Psoas muscle (tissue), 8 donors: ENCODE results near the gene KLHL17. TPM values are rescaled to one million over a fixed set of nuclear protein-coding genes. Genes with fewer than 3 reads are reported as not detected.

ENCODE experiments used
- ATAC-seq, 4 donors: fragments of 200-7000 bp; cut with Tn5 transposase; one replicate each; pipeline ENCODE4 v1.9.1; 2020; ENCODE audit warnings: moderate library complexity in 3 of 4, mild to moderate bottlenecking in 2 of 4
- DNase-seq, 2 donors: peaks; one replicate each; pipeline ENCODE4 v3.0.0-alpha.2; 2020
- H3K27ac ChIP-seq: fragments of 200-600 bp; one replicate; pipeline ENCODE4 v1.8.0; 2022
- H3K27me3 ChIP-seq, 3 donors: fragments of 200-600 bp in 1 of 3; one replicate each; pipeline versions ENCODE4 v1.6.1 to v1.8.0; 2013 to 2022; ENCODE audit warnings: low read length in 2 of 3, mild to moderate bottlenecking in 2 of 3, moderate library complexity in 1 of 3; ENCODE audit not compliant: insufficient read depth in 3 of 3
- H3K36me3 ChIP-seq, 2 donors: fragments of 200-600 bp in 1 of 2; one replicate each; pipeline versions ENCODE4 v1.6.1 to v1.8.0; 2013 to 2022; ENCODE audit warnings: low read depth in 1 of 2, mild to moderate bottlenecking in 1 of 2, moderate library complexity in 1 of 2; ENCODE audit not compliant: insufficient read depth in 1 of 2
- H3K4me1 ChIP-seq: fragments of 200-600 bp; one replicate; pipeline ENCODE4 v1.8.0; 2022
- H3K4me3 ChIP-seq: fragments of 200-600 bp; one replicate; pipeline ENCODE4 v1.8.0; 2022; ENCODE audit warnings: mild to moderate bottlenecking
- H3K9me3 ChIP-seq: fragments of 200-600 bp; one replicate; pipeline ENCODE4 v1.8.0; 2022
- CTCF ChIP-seq: fragments of 200-600 bp; IDR thresholded peaks from one replicate; pipeline ENCODE4 v1.8.0; 2022; ENCODE audit warnings: antibody characterized with exemption
- WGBS, 3 donors: extraction: QIAGEN DNeasy Blood & Tissue Kit; methylation state at CpG; one replicate each; pipeline versions ENCODE4 v1.1.6 to v1.1.7; 2013; 5-methylcytosine and 5-hydroxymethylcytosine counted together
- intact Hi-C, 2 donors: fragments of 100-400 bp; cut with DNase I; formaldehyde crosslinking; loops; one replicate each; pipeline versions ENCODE4 v1.11.0 to v1.14.2; 2022
- polyA plus RNA-seq, 3 donors: library from polyadenylated mRNA; stranded (reverse); fragments of 200-250 nt; gene quantifications; one replicate each; pipeline ENCODE4 v1.2.3, GENCODE V29; 2013
- total RNA-seq, 4 donors: library from RNA; stranded (reverse); fragmentation: NEBNext Ultra II Directional in 2 of 4; extraction: Animal tissue kit (Norgen Biotek cat#: 25700) in 2 of 4; gene quantifications; one replicate each; pipeline versions ENCODE4 v1.2.1 to v1.2.4, GENCODE V29; 2021 to 2023
- donor health status: healthy with polysubstance abuse.
- donor health status: DM: no; HTN: no; CAD: no; lungs with moderate emphysema.
- donor health status: Bipolar disorder and iron deficiency.
- donor health status: healthy.
- donor health status: DM: yes; HTN: yes; CAD: no.
- donor health status: DM: no; HTN: no; CAD: no.
- donor health status: DM: no; HTN: no; CAD: no.
- donor health status: DM: yes; HTN: yes; CAD: no.

KLHL17 gene
- total and polyA plus RNA-seq, 7 donors = 2.1 to 5.5 (median 3.4) TPM

GRCh38 chr1:999725-1000356 lies 39.5 kb downstream of the KLHL17 start, which contains the start of gene HES4:
HES4 (minus strand) TSS chr1:1000097; CDS start chr1:999973, 124 bp downstream.
- H3K4me1 ChIP-seq = peaks cover 1% of the 10 kb centered on the region
- intact Hi-C loops = loop anchor here in 1 of 2 donors (2.0 kb wide), 1 partner anchor 15 kb away; no protein-coding TSS in a partner anchor
- H3K4me3 ChIP-seq = peak within 1 kb of the TSS; percentile 81
- peak within 1 kb of the TSS; percentile 92 for H3K27ac ChIP-seq
- TF ChIP-seq CTCF = no peak
- peaks cover 0 to 10% (median 0%) of the 10 kb centered on the region in 3 donors for H3K27me3 ChIP-seq
- ATAC-seq (peak; percentile 77 to 84 (median 82)), DNase-seq (peak; percentile 90)
- H3K9me3 ChIP-seq = no peaks in the 10 kb centered on the region
- H3K36me3 ChIP-seq = no peaks in the 10 kb centered on the region
- WGBS, 3 donors = 0% methylated on average over 58 to 95 of the region's 95 CpGs

DNA sequence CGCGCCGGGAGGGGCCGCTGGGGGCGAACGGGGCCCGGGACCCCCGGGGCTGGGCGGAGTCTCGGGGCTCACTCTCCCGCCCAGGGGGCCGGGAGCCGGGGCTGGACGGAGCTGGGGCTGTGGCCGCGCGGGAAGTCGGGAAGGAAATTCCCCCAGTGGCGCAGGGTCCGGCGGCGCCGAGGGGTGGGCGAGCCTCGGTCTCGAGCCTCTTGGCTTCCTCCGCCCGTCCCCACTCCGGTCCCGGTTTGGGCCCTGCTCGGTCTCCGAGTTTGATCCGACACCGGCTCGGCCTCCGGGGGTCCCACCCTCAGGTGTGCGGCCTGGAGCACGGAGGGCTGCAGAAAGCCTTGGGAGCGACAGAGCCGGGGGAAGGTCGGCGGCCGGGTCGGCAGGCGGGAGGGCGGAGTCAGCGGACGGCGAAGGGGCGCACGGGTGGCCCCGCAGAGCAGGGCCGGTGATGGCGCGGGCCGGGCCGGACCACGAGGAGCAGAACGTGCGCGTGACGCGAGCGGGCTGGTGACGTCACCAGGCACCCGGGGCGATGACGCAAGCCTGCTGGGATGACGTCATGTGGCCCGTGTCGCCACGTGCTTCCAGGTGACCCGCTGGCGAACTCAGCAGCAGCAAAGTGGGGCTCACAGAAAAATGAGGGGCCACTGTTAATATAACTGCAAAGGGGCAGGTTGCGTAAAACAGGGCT lies 40.1 kb downstream of the KLHL17 start:
- Histone ChIP-seq H3K4me1 (peaks cover 8% of the 10 kb centered on the region), H3K27me3 (peaks cover 0 to 10% (median 0%) of the 10 kb centered on the region in 3 donors)

GRCh38 chr1:1001057-1001783 lies 40.8 kb downstream of the KLHL17 start:
- H3K27ac ChIP-seq = peak overlapping the region; percentile 92
- H3K9me3 ChIP-seq = no peaks in the 10 kb centered on the region
- 1 to 2% (median 1%) methylated on average over 48 to 58 of the region's 58 CpGs for WGBS, 3 donors
- no peaks in the 10 kb centered on the region for H3K36me3 ChIP-seq
- intact Hi-C loops = no loop called here
- peaks cover 0 to 10% (median 0%) of the 10 kb centered on the region in 3 donors for H3K27me3 ChIP-seq
- TF ChIP-seq CTCF = no peak
- DNase-seq (peak; percentile 20 to 53), ATAC-seq (peak in 1 of 4 donors; percentile 0)
- H3K4me3 ChIP-seq = peak overlapping the region; percentile 81
- H3K4me1 ChIP-seq = peaks cover 11% of the 10 kb centered on the region

More for the DNA sequence above, 40.1 kb downstream of the KLHL17 start:
- no peaks in the 10 kb centered on the region for H3K9me3 ChIP-seq
- H3K36me3 ChIP-seq = no peaks in the 10 kb centered on the region
- peak; percentile 74 to 85 for DNase-seq
- intact Hi-C loops = no loop called here
- no peak for TF ChIP-seq CTCF
- peak overlapping the region; percentile 81 for H3K4me3 ChIP-seq
- 1% methylated on average over 42 to 75 of the region's 75 CpGs for WGBS, 3 donors
- peak; percentile 55 to 67 (median 60) for ATAC-seq
- peak overlapping the region; percentile 92 for H3K27ac ChIP-seq

DNA sequence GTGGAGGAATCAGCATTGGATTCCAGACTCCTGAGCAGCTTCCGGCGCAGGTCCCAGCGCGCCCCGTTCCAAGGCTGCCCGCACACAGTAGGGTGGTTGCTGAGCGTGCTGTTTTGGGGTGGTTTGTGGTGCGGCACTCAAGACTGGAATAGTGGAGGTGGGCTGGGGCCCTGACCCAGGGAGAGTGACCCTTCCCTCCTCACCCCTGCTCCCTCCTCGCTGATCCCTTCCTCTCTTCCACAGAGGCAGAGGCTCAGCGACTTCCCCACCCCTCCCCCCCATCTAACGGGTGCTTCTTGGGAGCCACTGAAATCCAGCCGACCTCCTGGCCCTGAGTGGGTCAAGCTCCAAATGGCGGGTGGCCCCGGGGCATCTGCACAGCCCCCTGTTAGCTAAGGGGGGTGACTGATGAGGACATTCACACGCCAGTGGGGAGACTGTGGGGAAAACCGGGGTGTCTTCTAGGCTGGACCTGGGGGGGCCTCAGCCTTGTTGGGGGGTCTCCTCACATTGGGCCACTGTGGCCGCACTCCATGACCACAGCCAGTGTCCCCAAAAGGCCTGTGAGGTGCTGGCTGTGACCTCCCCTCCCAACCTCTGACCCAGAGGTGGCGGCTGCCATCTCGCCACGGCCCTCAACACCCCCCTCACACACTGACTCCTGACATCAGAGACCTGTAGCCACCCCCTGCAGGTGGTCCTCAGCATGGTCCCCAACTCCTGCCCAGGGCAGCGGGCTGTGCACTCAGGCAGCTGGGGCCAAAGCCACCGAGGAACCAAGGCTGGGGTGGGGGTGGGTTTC lies 43.4 kb downstream of the KLHL17 start:
- Histone ChIP-seq H3K27ac (no peak overlapping the region), H3K36me3 (no peaks in the 10 kb centered on the region), H3K4me1 (peaks cover 11% of the 10 kb centered on the region), H3K9me3 (no peaks in the 10 kb centered on the region), H3K4me3 (no peak overlapping the region), H3K27me3 (peaks cover 0 to 5% (median 0%) of the 10 kb centered on the region in 3 donors)
- ATAC-seq (no peak), DNase-seq (peak in 1 of 2 donors; percentile 46)
- no peak for TF ChIP-seq CTCF
- intact Hi-C loops = no loop called here
- 74 to 84% (median 81%) methylated on average over 21 to 22 of the region's 22 CpGs for WGBS, 3 donors
